HG02938 (cell line): ENCODE measurements around the gene ERBB4.

Experiments
- ATAC-seq: cut with Tn5 transposase; IDR thresholded peaks from one replicate; pipeline ENCODE4 v1.9.1; 2021; ENCODE audit warnings: mild to moderate bottlenecking, moderate library complexity; ENCODE audit not compliant: unreplicated experiment

The ERBB4 gene

GRCh38 chr2:211440107-211440506, 1098.5 kb downstream of the ERBB4 start:
- ATAC-seq = no peak

- no peak for ATAC-seq
These were observed 1099.6 kb downstream of the ERBB4 start for GRCh38 chr2:211439011-211439410.

- ATAC-seq = no peak
These were observed 1101.2 kb downstream of the ERBB4 start for GRCh38 chr2:211437396-211437795.

GRCh38 chr2:211436182-211436581, 1102.4 kb downstream of the ERBB4 start:
- no peak for ATAC-seq

- no peak for ATAC-seq
These were observed 1103.3 kb downstream of the ERBB4 start for GRCh38 chr2:211435331-211435730.

GRCh38 chr2:211434773-211435172, 1103.8 kb downstream of the ERBB4 start:
- ATAC-seq = no peak

- no peak for ATAC-seq
These were observed 1109.2 kb downstream of the ERBB4 start for GRCh38 chr2:211429256-211429920.

- no peak for ATAC-seq
These were observed 1112.4 kb downstream of the ERBB4 start for GRCh38 chr2:211426240-211426639.

GRCh38 chr2:211423018-211423417, 1115.6 kb downstream of the ERBB4 start:
- no peak for ATAC-seq

- no peak for ATAC-seq
These were observed 1121.1 kb downstream of the ERBB4 start for GRCh38 chr2:211417544-211417943.

GRCh38 chr2:211416373-211416772, 1122.2 kb downstream of the ERBB4 start:
- no peak for ATAC-seq

- no peak for ATAC-seq
These were observed 1124.9 kb downstream of the ERBB4 start for GRCh38 chr2:211413746-211414145.

GRCh38 chr2:211408483-211408891, 1130.1 kb downstream of the ERBB4 start:
- no peak for ATAC-seq

- no peak for ATAC-seq
These were observed 1131.5 kb downstream of the ERBB4 start for GRCh38 chr2:211407076-211407475.

- ATAC-seq = no peak
These were observed 1133.6 kb downstream of the ERBB4 start for GRCh38 chr2:211405036-211405435.

- no peak for ATAC-seq
These were observed 1134.5 kb downstream of the ERBB4 start for GRCh38 chr2:211404098-211404497.

- no peak for ATAC-seq
These were observed 1137.3 kb downstream of the ERBB4 start for GRCh38 chr2:211401328-211401727.

- ATAC-seq = no peak
These were observed 1140.8 kb downstream of the ERBB4 start for GRCh38 chr2:211397764-211398163.

- ATAC-seq = no peak
These were observed 1141.8 kb downstream of the ERBB4 start for GRCh38 chr2:211396815-211397214.

- no peak for ATAC-seq
These were observed 1147.4 kb downstream of the ERBB4 start for GRCh38 chr2:211391189-211391567.

GRCh38 chr2:211390536-211391188, 1147.9 kb downstream of the ERBB4 start:
- ATAC-seq = no peak

GRCh38 chr2:211387734-211388133, 1150.9 kb downstream of the ERBB4 start:
- no peak for ATAC-seq

- no peak for ATAC-seq
These were observed 1158.6 kb downstream of the ERBB4 start for GRCh38 chr2:211380041-211380440.
